ENCODE measurements around the gene NAA50. TPM values are rescaled to one million over a fixed set of nuclear protein-coding genes. Genes with fewer than 3 reads are reported as not detected.

NAA50 gene
- 10 to 100 TPM; 61.8 to 91.7 (median 68.0) TPM for total RNA-seq
- 26.5 TPM for polyA plus RNA-seq
- long read RNA-seq, donor 1, full-length matches to known transcripts = 64 of 73 reads
- long read RNA-seq, donor 1, partial matches to known transcripts = 2 of 73 reads
- long read RNA-seq, donor 1, other reads (novel, unspliced or antisense) = 7 of 73 reads
- long read RNA-seq, donor 2, full-length matches to known transcripts = 29 of 30 reads
- long read RNA-seq, donor 2, partial matches to known transcripts = 0 of 30 reads
- long read RNA-seq, donor 2, other reads (novel, unspliced or antisense) = 1 of 30 reads
- long read RNA-seq, donor 3, full-length matches to known transcripts = 197 of 220 reads
- long read RNA-seq, donor 3, partial matches to known transcripts = 2 of 220 reads
- long read RNA-seq, donor 3, other reads (novel, unspliced or antisense) = 21 of 220 reads
- long read RNA-seq, donor 4, full-length matches to known transcripts = 28 of 30 reads
- long read RNA-seq, donor 4, partial matches to known transcripts = 0 of 30 reads
- long read RNA-seq, donor 4, other reads (novel, unspliced or antisense) = 2 of 30 reads

- no peaks in the 10 kb centered on the region for H3K9me3 ChIP-seq (ENCODE audit: control insufficient read depth, low read length)
- WGBS = under 1% methylated on average over 72 of the region's 72 CpGs
- peak within 1 kb of the TSS; percentile 90 for H3K4me3 ChIP-seq (ENCODE audit: low read length)
- DNase-seq (peak; percentile 95 to 98 (median 97)), ATAC-seq (peak; percentile 97)
- H3K27me3 ChIP-seq (ENCODE audit: control insufficient read depth, insufficient read depth) = no peaks in the 10 kb centered on the region
- H3K27ac ChIP-seq (ENCODE audit: low read length) = peak within 1 kb of the TSS; percentile 93
- intact Hi-C loops (cut with DNase I) = no loop called here
- peaks cover 4% of the 10 kb centered on the region for H3K4me1 ChIP-seq (ENCODE audit: control insufficient read depth, insufficient read depth, low read length)
Measured at GRCh38 chr3:113745756-113746547, at the start of gene NAA50. NAA50 (minus strand) TSS chr3:113746249; CDS start chr3:113745949, 300 bp downstream.

- 85% methylated on average over 4 of the region's 4 CpGs for WGBS
- no peaks in the 10 kb centered on the region for H3K4me1 ChIP-seq (ENCODE audit: control insufficient read depth, insufficient read depth, low read length)
- intact Hi-C loops (cut with DNase I) = no loop called here
- DNase-seq (no peak), ATAC-seq (no peak)
- H3K9me3 ChIP-seq (ENCODE audit: control insufficient read depth, low read length) = no peaks in the 10 kb centered on the region
- H3K27ac ChIP-seq (ENCODE audit: low read length) = no peak overlapping the region
- H3K27me3 ChIP-seq (ENCODE audit: control insufficient read depth, insufficient read depth) = no peaks in the 10 kb centered on the region
- no peak overlapping the region for H3K4me3 ChIP-seq (ENCODE audit: low read length)
Measured at GRCh38 chr3:113795693-113796092, 49.6 kb upstream of the NAA50 start.

DNA sequence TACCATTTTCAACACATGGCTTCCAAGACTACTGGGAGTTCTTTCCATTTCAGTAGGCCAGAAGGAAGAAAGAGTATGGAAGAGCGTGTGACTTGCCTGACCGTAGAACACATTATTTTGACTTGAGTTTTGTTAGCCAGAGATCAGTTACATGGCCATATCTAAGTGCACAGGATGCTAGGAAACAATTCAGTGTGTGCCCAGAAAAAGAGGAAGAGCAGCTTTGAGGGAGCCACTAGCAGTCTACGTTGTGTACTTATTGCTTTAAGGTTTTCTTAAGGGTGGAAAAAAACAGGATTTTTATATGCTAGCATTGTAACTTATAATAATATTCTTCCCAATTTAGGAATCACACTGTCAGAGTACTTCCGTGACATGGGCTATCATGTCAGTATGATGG, 48.5 kb upstream of the NAA50 start:
- intact Hi-C loops (cut with DNase I) = no loop called here
- WGBS = 80% methylated on average over 4 of the region's 4 CpGs
- Histone ChIP-seq H3K27me3 (ENCODE audit: control insufficient read depth, insufficient read depth) (no peaks in the 10 kb centered on the region), H3K9me3 (ENCODE audit: control insufficient read depth, low read length) (no peaks in the 10 kb centered on the region), H3K27ac (ENCODE audit: low read length) (no peak overlapping the region), H3K4me1 (ENCODE audit: control insufficient read depth, insufficient read depth, low read length) (no peaks in the 10 kb centered on the region), H3K4me3 (ENCODE audit: low read length) (no peak overlapping the region)
- ATAC-seq (no peak), DNase-seq (no peak)

DNA sequence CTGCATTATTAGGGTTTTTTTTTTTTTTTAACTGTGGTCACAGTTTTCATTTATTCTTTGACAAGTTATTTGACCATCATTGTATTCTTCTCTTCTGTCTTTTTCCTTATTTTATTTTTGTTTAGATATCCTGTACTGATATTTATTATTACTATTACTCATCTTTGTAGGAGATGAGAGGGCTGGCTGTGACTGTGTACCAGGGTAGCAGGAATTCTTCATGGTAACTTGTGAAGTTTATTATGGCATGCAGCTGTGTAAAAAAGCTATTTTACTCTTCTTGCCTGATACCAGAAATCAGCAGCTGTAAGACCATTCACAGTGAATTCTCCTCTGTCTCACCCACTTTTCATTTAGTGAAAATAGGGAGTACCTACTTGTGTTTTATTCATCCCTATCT, 45.3 kb upstream of the NAA50 start:
- DNase-seq (no peak), ATAC-seq (no peak)
- H3K4me3 ChIP-seq (ENCODE audit: low read length) = no peak overlapping the region
- H3K9me3 ChIP-seq (ENCODE audit: control insufficient read depth, low read length) = no peaks in the 10 kb centered on the region
- H3K27me3 ChIP-seq (ENCODE audit: control insufficient read depth, insufficient read depth) = no peaks in the 10 kb centered on the region
- H3K27ac ChIP-seq (ENCODE audit: low read length) = no peak overlapping the region
- no peaks in the 10 kb centered on the region for H3K4me1 ChIP-seq (ENCODE audit: control insufficient read depth, insufficient read depth, low read length)
- intact Hi-C loops (cut with DNase I) = no loop called here

- Histone ChIP-seq H3K4me1 (ENCODE audit: control insufficient read depth, insufficient read depth, low read length) (peaks cover 1% of the 10 kb centered on the region), H3K27ac (ENCODE audit: low read length) (peak overlapping the region; percentile 83), H3K27me3 (ENCODE audit: control insufficient read depth, insufficient read depth) (no peaks in the 10 kb centered on the region), H3K9me3 (ENCODE audit: control insufficient read depth, low read length) (no peaks in the 10 kb centered on the region), H3K4me3 (ENCODE audit: low read length) (no peak overlapping the region)
- intact Hi-C loops (cut with DNase I) = no loop called here
- ATAC-seq (peak in 1 of 2 donors; percentile 59), DNase-seq (no peak)
- 55% methylated on average over 4 of the region's 4 CpGs for WGBS
Measured at GRCh38 chr3:113783980-113784379, 37.9 kb upstream of the NAA50 start.

DNA sequence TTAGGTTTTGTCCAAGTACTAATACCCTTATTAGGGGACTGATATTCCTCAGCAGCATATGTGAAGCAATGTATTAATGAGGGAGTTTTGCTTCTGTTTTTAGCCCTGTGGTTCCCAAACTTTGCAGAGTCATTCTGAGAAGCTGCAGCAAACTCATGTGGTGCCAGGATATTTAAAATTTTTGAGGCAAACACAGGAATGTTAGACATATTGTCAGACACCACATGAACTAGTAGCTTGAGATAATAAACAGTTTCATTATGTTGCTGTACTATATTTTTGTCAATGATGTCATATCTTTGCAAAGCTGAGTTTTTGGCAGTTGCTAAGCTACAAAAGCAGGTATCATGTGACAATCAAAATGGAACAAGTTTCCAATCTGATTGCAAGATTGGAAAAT, 37.4 kb upstream of the NAA50 start:
- Histone ChIP-seq H3K4me1 (ENCODE audit: control insufficient read depth, insufficient read depth, low read length) (peaks cover 1% of the 10 kb centered on the region), H3K4me3 (ENCODE audit: low read length) (no peak overlapping the region), H3K27me3 (ENCODE audit: control insufficient read depth, insufficient read depth) (no peaks in the 10 kb centered on the region), H3K9me3 (ENCODE audit: control insufficient read depth, low read length) (no peaks in the 10 kb centered on the region), H3K27ac (ENCODE audit: low read length) (no peak overlapping the region)
- no peak for DNase-seq
- no peak for ATAC-seq
- intact Hi-C loops (cut with DNase I) = no loop called here

- H3K9me3 ChIP-seq (ENCODE audit: control insufficient read depth, low read length) = no peaks in the 10 kb centered on the region
- intact Hi-C loops (cut with DNase I) = no loop called here
- H3K4me1 ChIP-seq (ENCODE audit: control insufficient read depth, insufficient read depth, low read length) = no peaks in the 10 kb centered on the region
- 92% methylated on average over 3 of the region's 3 CpGs for WGBS
- ATAC-seq = no peak
- no peak for DNase-seq
- no peaks in the 10 kb centered on the region for H3K27me3 ChIP-seq (ENCODE audit: control insufficient read depth, insufficient read depth)
- H3K4me3 ChIP-seq (ENCODE audit: low read length) = no peak overlapping the region
- no peak overlapping the region for H3K27ac ChIP-seq (ENCODE audit: low read length)
Measured at GRCh38 chr3:113776564-113776963, 30.5 kb upstream of the NAA50 start.

GRCh38 chr3:113775516-113775915, 29.5 kb upstream of the NAA50 start:
- no peak for ATAC-seq
- WGBS = 95% methylated on average over 1 of the region's 1 CpG
- no peaks in the 10 kb centered on the region for H3K9me3 ChIP-seq (ENCODE audit: control insufficient read depth, low read length)
- no peak overlapping the region for H3K4me3 ChIP-seq (ENCODE audit: low read length)
- no peaks in the 10 kb centered on the region for H3K27me3 ChIP-seq (ENCODE audit: control insufficient read depth, insufficient read depth)
- intact Hi-C loops (cut with DNase I) = no loop called here
- no peak for DNase-seq
- H3K4me1 ChIP-seq (ENCODE audit: control insufficient read depth, insufficient read depth, low read length) = no peaks in the 10 kb centered on the region
- H3K27ac ChIP-seq (ENCODE audit: low read length) = no peak overlapping the region

GRCh38 chr3:113773381-113773780, 27.3 kb upstream of the NAA50 start:
- ATAC-seq (no peak), DNase-seq (no peak)
- Histone ChIP-seq H3K4me1 (ENCODE audit: control insufficient read depth, insufficient read depth, low read length) (no peaks in the 10 kb centered on the region), H3K9me3 (ENCODE audit: control insufficient read depth, low read length) (no peaks in the 10 kb centered on the region), H3K4me3 (ENCODE audit: low read length) (no peak overlapping the region), H3K27ac (ENCODE audit: low read length) (no peak overlapping the region), H3K27me3 (ENCODE audit: control insufficient read depth, insufficient read depth) (no peaks in the 10 kb centered on the region)
- 86% methylated on average over 3 of the region's 3 CpGs for WGBS
- intact Hi-C loops (cut with DNase I) = no loop called here

GRCh38 chr3:113771993-113772392, 25.9 kb upstream of the NAA50 start:
- DNase-seq (no peak), ATAC-seq (no peak)
- no peak overlapping the region for H3K27ac ChIP-seq (ENCODE audit: low read length)
- H3K27me3 ChIP-seq (ENCODE audit: control insufficient read depth, insufficient read depth) = no peaks in the 10 kb centered on the region
- H3K4me3 ChIP-seq (ENCODE audit: low read length) = no peak overlapping the region
- H3K9me3 ChIP-seq (ENCODE audit: control insufficient read depth, low read length) = no peaks in the 10 kb centered on the region
- intact Hi-C loops (cut with DNase I) = no loop called here
- H3K4me1 ChIP-seq (ENCODE audit: control insufficient read depth, insufficient read depth, low read length) = peaks cover 3% of the 10 kb centered on the region

GRCh38 chr3:113769551-113769950, 23.5 kb upstream of the NAA50 start:
- H3K9me3 ChIP-seq (ENCODE audit: control insufficient read depth, low read length) = no peaks in the 10 kb centered on the region
- no peak for ATAC-seq
- no peak overlapping the region for H3K27ac ChIP-seq (ENCODE audit: low read length)
- DNase-seq = no peak
- H3K4me1 ChIP-seq (ENCODE audit: control insufficient read depth, insufficient read depth, low read length) = peaks cover 3% of the 10 kb centered on the region
- H3K4me3 ChIP-seq (ENCODE audit: low read length) = no peak overlapping the region
- no peaks in the 10 kb centered on the region for H3K27me3 ChIP-seq (ENCODE audit: control insufficient read depth, insufficient read depth)
- intact Hi-C loops (cut with DNase I) = no loop called here

Data from right cardiac atrium (tissue), 5 donors.